Cerebellar cortex (tissue), 1 donor: ENCODE measurements around the gene FBXL20.

Experiments used
- DNase-seq: peaks from one replicate; pipeline ENCODE4 v3.0.0-alpha.2; 2015; ENCODE audit warnings: low spot score

The FBXL20 gene

DNA sequence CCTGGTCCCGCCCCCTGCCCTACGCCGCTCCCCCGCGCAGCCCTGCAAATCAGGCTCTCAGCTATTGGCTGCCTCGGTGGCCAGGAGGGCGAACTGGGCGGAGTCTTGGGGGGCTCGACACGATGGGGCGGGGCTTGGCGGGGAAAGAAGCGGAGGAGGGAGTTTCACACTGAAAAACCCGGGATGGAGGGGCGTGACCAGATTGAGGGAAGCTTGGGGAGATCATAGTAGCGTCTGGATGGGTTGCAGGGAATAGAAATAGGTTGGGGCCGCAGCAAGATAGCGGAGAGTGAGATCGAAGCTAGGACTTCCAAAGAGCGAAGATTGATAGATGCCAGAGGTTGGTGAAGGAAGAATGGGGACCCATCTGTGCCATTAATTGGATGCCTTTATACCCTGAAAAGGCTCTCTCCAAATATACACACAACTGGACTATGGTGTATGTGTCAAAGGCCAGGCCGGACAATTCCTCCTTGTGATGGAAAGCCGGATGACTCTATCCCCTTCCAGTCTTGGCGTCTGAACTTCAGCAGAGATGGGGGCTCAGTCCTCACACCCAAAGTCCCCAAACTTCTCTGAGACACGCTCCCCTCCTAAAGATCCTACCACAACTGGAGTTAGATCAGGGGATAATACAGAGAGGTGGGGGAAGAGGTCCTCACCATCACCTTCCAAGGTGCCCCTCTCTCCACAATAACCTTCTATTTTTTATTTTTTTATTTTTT lies 175.3 kb downstream of the FBXL20 start:
- peak; percentile 78 for DNase-seq

DNA sequence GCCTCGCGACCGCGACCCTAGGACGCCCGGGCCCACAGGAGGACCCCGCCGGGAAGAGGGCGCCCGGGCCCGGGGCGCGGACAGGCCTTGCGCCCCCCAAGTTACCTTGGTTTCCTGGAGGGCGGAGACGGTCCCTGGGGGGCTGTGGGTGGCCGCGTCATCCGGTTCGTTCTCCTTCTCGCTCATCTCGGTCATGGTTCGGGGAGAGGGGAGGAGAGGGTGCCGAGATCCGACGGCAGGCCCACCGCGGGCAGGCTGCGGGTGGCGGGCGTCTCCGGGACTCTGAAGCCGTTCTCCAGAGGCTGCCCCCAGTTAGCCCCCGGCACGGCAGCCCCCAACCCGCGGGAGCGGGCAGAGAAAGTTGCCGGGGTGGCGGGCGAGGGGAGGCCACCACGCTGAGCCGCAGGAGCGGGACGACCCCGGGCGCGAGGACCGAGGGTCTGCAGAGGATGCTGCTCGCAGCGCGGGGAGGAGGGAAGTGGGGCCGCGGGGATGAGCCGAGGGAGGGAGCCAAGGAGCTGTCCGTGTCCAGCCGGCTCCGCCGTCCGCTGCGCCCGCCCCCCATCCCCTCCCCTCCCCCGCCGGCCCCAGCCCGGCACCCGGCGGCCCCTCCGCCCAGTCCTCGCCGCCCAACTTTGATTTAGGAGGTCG lies 176.0 kb downstream of the FBXL20 start, which contains the start of gene STAC2:
Gene STAC2, minus strand, starts transcription at position 638 of the 651 bp plus-strand sequence. Its CDS starts 443 bp downstream, at position 195.
- no peak for DNase-seq

DNA sequence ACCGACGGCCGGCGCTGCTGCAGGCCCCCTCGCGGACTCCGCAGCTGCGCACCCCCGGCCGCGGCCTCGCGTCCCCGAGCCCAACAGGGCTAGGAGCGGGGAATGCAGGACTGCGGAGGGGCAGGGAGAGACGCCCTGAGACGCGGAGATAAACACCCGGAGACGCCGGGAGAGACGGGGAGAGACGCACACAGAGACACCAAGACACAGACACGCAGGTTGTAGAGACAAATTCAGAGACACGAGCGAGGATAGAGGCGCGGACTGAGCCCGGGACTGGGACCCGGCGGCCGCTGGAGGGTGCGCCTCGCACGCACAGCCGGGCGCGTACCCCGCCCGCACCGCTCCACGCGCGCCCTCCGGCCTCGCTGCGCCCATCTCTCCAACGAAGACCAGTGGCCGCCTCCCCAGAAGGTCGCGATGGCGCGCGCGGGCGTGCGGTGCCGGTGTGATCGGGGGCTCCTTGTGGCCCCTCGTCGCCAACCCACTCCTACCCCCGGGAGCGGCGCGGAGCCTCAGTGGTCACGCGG lies 176.6 kb downstream of the FBXL20 start:
- DNase-seq: no peak

DNA sequence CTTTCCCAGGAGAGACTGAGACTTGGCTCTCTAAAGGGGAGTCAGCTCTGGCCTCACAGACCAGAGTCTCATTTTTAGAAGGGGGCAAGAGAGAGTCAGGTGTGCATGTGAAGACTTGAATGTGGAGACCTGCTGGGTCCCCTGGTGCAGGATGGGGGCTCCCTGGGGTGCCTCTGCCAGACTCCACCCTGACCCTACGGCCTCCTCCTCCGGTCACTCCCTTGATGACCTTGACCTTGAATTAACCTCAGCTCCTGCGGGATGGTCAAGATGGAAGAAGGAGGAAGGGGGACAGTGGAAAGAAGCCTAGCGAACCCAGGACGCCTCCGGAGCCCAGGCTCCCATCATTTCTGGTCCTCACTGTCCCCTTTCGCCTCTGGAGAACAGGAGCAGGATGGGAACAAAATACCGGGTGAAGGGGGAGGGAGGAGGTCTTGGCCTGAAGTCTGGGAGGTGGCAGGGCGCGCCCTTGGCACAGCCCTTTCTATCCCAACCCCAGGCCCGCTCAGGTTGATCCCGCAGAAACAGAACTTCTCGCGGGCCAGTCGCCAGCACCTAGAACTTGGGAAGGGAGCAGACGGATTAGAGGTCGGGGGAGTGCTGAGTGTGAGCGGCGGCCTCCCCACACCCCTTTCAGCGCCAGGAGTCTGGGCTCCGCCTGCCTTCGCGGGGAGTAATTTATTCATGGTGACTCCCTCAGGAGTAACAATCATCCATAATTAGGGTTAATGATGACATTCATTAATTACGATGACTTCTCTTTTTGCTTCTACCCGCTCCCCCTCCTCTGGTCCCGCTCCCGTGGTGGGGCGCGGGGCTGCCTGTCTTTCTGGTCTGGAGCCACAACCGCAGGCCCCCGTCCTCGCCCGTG lies 177.3 kb downstream of the FBXL20 start:
- DNase-seq: no peak

DNA sequence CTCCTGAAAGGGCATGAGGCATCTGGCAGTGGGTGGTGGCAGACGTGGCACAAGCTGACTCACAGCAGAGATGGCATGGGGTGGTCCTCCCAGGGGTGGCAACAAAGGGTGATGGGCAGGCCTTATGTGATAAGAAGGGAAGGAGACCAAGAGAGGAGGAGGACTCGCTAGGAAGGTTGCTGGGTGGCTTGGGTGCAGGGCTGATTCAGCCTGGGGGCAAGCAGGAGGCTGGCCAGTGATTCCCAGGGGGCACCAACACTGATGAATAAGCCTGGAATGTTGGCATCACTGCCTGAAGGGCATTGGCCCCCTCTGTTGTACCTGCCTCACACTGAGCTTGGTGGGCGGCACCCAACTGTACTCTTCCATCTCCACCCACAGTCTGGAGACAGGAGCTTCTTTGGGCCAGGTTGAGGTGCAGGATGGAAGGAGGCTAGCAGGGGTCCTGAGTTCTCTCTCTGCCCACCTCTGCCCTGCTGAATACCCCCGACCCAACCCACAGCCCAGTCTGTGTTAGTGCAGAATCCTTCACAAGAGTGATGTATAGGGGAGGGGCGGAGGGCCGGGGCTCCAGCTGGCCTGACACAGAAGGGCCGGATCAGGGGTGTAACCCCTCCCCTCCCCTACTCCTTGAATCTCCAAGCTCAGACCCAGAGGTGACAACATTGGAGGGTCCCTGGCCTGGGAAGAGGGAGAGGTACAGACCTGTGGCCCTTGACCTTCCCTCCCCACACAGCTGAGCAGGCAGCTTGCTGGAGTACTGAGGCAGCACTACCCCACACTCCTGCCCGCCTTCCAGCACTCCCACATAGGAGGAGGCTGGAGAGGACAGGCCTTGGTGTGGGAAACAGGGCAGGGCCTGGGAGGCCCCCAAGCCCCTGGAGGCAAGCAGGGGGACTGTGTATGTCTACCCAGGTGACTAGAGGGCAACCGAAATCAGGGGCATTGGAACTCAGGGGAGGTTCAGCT lies 178.3 kb downstream of the FBXL20 start:
- no peak for DNase-seq

DNA sequence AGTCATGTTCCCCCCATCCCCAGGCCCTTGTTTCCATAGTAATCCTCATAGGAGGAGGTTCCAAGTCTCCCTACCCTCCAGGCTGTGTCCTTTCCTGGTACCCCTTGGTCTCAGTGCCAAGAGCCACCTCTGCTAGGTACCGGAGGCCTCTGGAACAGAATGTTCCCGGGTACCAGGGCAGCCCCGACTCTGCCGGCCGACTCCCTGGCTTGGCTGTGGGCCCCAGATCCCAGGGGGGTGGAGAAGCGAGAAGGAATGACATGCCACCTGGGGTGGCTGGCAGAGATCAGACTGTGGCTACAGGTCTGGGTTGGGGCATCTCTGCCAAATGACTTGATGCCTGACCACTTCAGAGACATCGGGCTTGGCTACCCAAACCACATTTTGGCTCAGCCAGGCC lies 179.3 kb downstream of the FBXL20 start:
- DNase-seq: no peak

DNA sequence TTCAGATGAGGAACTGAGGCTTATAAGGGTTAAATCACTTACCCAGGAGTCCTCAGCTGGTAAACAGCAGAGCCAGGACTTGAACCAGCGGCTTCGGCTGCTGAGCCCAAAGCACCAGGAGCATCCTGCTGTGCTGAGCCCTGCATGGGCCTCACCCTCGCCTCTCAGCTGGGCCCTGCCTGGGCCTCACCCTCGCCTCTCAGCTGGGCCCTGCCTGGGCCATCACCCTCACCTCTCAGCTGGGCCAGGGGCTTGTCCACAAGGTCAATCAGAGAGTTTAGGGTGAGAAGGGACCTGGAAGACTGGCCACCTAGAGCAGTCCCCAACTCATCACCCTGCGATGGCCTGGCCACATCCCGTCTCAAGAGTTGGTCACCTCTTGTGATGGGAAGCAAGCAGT lies 179.9 kb downstream of the FBXL20 start:
- DNase-seq: no peak

DNA sequence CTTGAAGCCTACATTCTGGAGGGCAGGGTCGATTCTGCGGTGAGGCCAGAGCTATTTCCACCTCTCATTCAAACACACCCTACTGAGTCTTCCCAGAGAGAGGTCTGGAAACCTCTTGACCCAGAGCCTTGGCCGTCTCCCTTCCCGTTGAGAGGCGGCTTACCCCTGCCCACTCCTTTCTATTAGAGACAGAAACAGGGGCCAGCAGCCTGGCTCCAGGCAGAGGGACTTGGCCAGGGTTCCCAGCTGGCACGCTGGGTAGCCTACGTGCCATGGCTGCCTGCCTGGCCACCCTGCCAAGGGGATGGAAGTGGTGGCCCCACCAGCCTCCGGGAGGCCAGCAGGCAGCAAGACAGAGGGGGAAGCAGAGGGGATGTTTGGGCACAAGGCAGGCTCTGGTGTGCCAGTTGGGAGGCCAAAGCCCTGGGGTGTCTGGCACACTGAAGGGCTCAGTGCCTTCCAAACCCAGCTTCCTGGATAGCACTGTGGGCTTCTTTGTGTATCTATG lies 181.7 kb downstream of the FBXL20 start:
- peak; percentile 83 for DNase-seq

DNA sequence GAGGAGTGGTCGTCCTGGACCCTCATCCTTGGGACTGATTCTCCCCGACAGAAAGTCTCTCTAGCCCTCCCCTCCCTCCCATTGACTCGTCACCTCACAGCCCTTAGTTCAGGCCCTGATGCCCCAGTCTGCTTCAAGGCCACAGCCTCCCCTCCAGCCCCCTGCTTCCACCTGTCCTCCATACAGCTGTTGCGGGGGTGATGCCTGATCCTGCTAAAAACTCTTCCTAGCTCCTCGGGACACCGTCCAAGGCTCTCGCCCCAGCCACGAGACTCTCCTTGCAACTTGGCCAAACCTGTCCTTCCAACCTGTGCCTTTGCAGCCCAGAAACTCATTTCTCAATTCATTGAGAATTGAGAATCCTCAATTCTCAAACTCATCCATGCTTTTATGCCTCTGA lies 182.5 kb downstream of the FBXL20 start:
- no peak for DNase-seq

DNA sequence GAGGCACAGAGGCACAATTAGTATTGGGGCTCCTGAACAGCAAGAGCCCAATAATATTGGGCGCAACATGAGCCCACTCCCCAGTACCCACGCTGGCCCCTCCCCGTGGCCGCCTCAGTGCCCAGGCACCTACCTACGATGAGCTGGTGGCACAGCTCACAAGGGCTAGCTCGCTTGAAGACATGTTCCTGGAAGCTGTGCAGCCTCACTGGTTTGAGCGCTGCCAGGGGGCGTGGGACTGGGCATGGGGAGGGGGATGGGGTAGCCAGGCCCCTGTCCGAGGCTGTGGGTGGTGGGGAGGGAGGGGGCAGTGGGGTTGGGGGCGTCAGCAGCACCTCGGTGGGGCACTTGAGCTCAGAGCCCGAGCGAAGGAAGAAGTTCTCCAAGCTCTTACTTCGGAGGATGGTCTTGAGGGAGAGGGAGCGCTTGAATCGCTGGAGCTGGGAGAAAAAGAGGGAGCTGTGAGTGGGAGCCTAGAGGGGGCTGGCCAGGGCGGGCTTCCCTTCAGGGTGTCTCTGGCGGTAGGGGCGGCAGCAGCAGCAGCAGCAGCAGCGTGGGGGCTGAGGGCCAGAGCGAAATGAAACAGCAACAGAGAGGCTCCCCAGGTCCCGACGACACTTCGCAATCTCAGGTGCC lies 183.6 kb downstream of the FBXL20 start:
- no peak for DNase-seq

DNA sequence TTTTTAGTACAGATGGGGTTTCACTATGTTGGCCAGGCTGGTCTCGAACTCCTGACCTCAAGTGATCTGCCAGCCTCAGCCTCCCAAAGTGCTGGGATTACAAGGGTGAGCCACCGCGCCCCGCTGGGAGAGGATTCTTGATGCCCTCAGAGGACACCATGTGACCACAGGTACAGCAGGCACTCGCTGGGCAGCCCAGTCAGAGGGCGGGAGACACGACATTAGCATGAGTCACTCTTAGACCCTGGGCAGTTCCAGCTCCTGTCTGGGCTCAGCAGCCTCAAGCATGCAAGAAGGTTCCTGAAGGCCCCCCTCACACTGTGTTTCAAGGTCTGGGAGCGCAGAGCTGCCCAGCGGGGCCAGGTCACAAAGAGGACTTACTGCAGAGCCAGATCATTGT lies 187.6 kb downstream of the FBXL20 start:
- no peak for DNase-seq

DNA sequence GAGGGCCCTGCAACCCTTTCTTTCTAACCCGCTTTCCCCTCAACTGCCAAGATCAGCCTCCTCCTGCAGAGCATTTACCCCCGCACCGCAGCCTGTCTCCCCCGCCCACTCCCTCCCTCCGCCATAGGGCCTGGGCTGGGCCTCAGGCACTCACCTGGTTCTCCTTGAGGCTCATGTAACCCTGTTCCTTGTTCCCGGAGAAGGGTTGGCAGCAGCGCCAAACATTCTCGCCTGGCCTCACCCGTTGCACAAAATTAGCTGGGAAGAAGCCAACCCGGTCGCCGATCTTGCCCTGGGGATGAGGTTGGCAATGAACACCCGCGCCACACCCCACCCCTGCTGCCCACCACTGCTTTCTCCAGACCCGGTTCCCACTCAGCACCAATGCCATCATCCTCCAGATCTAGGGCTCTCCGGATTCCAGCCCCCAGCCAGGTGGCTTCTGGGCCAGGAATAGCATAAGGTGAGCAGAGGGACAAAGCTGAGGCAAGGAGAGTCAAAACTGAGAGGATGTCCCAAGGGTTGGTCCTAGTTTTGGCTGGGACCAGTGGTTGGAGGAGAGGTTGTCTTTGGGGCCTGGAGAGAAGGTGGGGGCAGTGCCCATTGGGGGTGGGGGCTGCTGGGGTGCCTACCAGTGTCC lies 188.5 kb downstream of the FBXL20 start:
- DNase-seq: peak; percentile 78

DNA sequence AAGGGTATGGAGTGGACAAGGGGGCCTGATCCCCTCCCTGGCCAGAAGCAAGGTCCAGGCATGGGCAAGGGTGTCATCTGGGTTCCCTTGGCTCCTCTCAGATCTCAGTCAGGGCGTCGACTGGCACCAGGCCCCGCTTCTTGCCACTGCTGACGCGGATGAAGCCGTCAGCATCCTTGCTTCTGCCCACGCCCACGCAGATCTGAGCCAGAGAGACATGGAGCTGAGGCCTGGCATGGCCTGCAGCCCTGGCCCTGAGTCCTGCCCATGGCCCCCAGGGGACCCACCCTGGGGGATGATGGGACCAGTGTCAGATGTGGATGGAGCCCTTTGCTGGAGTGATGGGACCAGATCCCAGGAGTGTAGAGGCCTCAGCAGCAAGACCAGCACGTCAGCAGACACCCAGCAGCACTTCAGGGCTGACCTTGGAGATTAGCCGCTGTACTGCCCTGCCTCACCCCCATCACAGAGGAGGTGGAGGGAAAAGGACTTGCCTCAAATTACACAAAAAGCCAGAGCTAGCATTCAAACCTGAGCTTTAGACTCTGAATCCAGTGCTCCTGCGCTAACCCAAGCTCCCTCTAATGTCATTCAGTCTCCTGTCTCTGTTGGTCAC lies 189.1 kb downstream of the FBXL20 start:
- DNase-seq: no peak

DNA sequence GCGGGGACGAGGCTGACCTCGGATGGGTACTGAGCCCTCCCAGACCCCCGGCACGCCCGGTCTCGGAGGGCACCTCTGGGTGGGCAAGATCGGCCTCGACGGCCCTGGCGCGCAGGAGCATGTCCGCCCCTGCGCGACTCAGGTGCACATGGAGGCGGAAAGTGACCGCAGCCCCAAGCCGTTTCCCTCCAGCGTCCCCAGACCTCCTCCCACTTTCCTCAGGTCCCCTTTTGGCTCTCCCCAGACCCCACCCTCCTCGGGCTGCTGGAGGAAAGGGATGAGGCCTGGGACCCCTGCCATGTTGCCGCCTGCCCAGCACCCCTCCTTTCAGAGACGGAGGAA lies 191.4 kb downstream of the FBXL20 start:
- no peak for DNase-seq

DNA sequence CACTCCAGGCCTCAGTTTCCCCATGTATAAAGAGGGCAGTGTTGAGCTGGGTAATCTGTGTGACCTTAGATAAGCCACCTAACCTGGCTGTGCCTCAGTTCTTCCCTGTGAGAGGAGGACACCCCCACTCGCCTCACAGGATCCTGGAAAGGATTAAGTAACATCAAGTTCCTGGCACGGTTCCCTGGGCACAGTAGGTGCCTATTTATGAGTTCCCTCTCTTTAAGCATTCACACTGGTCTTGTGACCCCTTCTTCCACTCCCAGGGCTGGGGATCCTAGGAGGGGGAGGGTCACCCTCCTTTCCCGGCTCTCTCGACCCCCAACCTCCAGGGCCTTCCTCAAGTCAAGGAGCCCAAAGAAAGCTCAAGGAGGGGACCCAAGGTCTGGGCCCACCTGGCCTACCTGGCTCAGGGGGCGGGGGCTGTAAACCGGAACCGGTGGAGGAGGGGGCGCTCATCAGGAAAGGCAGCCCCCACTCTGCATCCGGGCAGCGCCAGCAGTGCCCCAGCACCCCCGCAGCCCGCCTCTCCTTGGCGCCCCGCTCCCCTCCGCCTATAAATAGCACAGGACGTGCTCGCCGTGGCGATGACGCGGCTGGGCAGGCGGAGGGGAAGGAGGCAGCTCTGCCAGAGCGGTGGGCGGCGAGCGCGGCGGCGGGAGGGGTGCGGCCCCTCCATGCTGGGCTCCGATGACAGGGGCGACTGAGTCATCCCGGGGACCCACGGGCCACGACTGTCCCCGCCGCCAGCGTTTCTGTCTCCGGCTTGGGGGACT lies 191.9 kb downstream of the FBXL20 start:
- no peak for DNase-seq

DNA sequence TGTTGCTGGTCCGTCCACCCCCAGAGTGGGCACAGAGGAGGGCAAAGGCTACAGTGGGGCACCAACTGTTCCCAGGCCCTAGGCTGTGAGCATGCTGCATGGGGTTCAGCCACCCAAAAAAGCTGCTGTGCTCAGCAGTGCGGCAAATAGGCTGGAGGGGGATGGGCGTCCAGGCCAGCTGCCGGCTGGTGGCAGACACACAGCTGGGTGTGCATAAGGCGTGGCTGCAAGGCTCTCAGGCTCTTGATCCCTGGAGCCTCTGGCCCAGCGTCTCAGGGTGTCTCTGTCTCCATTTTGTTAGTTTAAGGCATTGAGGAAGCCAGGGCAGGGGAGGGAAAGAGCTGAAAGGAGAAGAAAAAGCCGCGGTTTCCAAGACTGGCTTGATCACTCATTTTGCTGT lies 192.5 kb downstream of the FBXL20 start:
- no peak for DNase-seq

DNA sequence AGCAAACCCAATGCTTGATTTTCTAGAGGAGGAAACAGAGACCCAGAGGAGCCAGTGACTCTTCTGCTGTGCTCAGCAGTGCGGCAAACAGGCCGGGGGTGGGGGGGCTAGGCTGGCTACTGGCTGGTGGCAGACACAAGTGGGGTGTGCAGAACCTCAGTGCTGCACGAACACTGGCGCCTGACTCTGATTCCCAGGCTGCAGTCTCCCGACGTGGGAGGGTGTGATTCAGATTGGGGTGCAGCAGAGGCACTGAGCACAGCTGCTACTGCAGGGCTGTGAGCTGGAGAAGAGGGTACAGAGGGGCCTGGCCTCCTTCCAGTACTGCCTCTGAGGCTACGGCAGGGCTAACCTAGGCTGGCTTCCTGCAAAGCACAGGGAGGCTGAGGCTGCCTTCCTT lies 193.3 kb downstream of the FBXL20 start:
- no peak for DNase-seq

DNA sequence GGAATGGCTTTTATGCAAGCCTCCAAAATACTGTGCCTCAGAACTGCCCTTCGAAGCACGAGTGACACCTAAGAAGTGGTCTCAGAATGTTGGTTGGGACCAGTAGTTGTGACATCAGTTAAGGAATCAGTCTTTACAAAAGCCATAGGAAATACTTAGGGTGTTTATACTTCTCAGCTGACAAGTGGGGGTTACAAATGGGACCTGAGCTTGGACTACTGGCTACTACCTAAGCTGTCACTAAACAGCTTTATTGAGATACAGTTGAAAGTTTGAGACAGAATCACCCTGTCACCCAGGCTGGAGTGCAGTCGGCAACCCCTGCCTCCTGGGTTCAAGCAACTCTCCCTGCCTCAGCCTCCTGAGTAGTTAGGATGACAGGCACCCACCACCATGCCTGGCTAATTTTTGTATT lies 196.3 kb downstream of the FBXL20 start:
- peak; percentile 64 for DNase-seq

DNA sequence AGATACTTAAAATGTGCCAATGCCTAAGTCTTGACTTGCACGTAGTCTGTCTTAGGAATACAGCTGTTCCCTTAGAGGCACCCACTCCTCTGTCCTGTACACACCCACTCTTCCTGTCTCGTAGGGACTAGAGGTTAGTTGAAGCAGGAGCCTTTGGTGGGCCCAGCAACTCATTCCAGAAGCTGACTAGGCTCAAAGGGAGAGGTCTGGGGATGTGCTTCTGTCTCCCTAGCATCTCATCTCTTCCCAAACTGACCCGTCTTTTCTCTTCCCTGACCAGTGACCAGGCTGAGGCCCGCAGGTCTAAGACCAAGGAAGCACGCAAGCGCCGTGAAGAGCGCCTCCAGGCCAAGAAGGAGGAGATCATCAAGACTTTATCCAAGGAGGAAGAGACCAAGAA lies 197.2 kb downstream of the FBXL20 start:
- no peak for DNase-seq
